SK-N-SH (cell line): Measurements from ENCODE around the gene EPHA5. TPM values are rescaled to one million over a fixed set of nuclear protein-coding genes. Genes with fewer than 3 reads are reported as not detected.

ENCODE experiments used
- CTCF ChIA-PET: fragments of 300-600, 350-600 bp; formaldehyde crosslinking; extraction: SDS; loops from one replicate; lab custom pipeline; 2021; lab: Yijun Ruan, JAX
- POLR2A ChIA-PET: fragments of 350-600 bp; sonication (Branson Sonifier 250); formaldehyde crosslinking; extraction: SDS; loops from one replicate; lab custom pipeline; 2020; ENCODE audit warnings: antibody characterized with exemption, inconsistent platforms; lab: Yijun Ruan, JAX
- DNase-seq: peaks from one replicate; pipeline ENCODE4 v3.0.0; 2012
- H2AFZ ChIP-seq: fragments of 200-600 bp; sonication (generic); 2 replicates; pipeline ENCODE4 v1.8.1; 2016; ENCODE audit warnings: antibody characterized with exemption, mild to moderate bottlenecking, low read depth
- H3F3A ChIP-seq: fragments of 200-600 bp; sonication (generic); replicated peaks from 2 replicates; pipeline ENCODE3; 2016; ENCODE audit warnings: antibody characterized with exemption, mild to moderate bottlenecking; ENCODE audit not compliant: insufficient read depth
- H3K27ac ChIP-seq, 2 experiments: fragments of 200-500 bp in 1 of 2; fragments of 200-600 bp in 1 of 2; sonication (Bioruptor generic) in 1 of 2; sonication (generic), shearing (Covaris generic) in 1 of 2; 2 replicates each; pipeline versions ENCODE4 v1.5.1 to v1.6.1; 2014 to 2016; ENCODE audit warnings: low read depth in 2 of 2, inconsistent platforms in 1 of 2, low read length in 1 of 2, mild to moderate bottlenecking in 1 of 2, mixed read lengths in 1 of 2
- H3K27me3 ChIP-seq: fragments of 200-600 bp; sonication (generic), shearing (Covaris generic); 2 replicates; pipeline ENCODE4 v1.6.1; 2016; ENCODE audit warnings: mixed run types; ENCODE audit not compliant: insufficient read depth
- H3K36me3 ChIP-seq, 2 experiments: fragments of 200-500 bp in 1 of 2; fragments of 200-600 bp in 1 of 2; sonication (Bioruptor generic) in 1 of 2; sonication (generic) in 1 of 2; replicated peaks in 1 of 2; 2 replicates each; pipeline versions ENCODE3 to v1.5.1; 2014 to 2016; ENCODE audit warnings: low read length in 1 of 2, mild to moderate bottlenecking in 1 of 2; ENCODE audit not compliant: insufficient read depth in 2 of 2, control insufficient read depth in 1 of 2
- H3K4me1 ChIP-seq, 2 experiments: fragments of 200-500 bp in 1 of 2; fragments of 200-600 bp in 1 of 2; sonication (Bioruptor generic) in 1 of 2; sonication (generic), shearing (Covaris generic) in 1 of 2; 2 replicates each; pipeline versions ENCODE4 v1.5.1 to v1.6.1; 2014 to 2016; ENCODE audit warnings: low read depth in 1 of 2, low read length in 1 of 2, mixed run types in 1 of 2; ENCODE audit not compliant: insufficient read depth in 2 of 2, control insufficient read depth in 1 of 2
- H3K4me2 ChIP-seq: fragments of 200-600 bp; sonication (generic), shearing (Covaris generic); 2 replicates; pipeline ENCODE4 v1.6.1; 2017; ENCODE audit warnings: mixed run types
- H3K4me3 ChIP-seq, 2 experiments: fragments of 200-500 bp in 1 of 2; fragments of 200-600 bp in 1 of 2; sonication (Bioruptor generic) in 1 of 2; sonication (generic), shearing (Covaris generic) in 1 of 2; 2 replicates each; pipeline versions ENCODE4 v1.5.1 to v1.8.1; 2014 to 2016; ENCODE audit warnings: low read depth in 2 of 2, inconsistent platforms in 1 of 2, low read length in 1 of 2, mild to moderate bottlenecking in 1 of 2, mixed read lengths in 1 of 2, moderate library complexity in 1 of 2
- H3K79me2 ChIP-seq: fragments of 200-600 bp; sonication (generic); 2 replicates; pipeline ENCODE4 v1.8.1; 2017; ENCODE audit warnings: mild to moderate bottlenecking; ENCODE audit not compliant: insufficient read depth
- H3K9ac ChIP-seq: fragments of 200-600 bp; sonication (generic); 2 replicates; pipeline ENCODE4 v1.6.1; 2017; ENCODE audit warnings: mixed run types
- H3K9me2 ChIP-seq: fragments of 200-600 bp; sonication (generic); 2 replicates; pipeline ENCODE4 v1.6.1; 2017; ENCODE audit warnings: mixed run types
- H3K9me3 ChIP-seq: fragments of 200-600 bp; sonication (generic); 2 replicates; pipeline ENCODE4 v1.6.1; 2017; ENCODE audit warnings: mixed run types, mild to moderate bottlenecking, moderate library complexity
- H4K20me1 ChIP-seq: fragments of 200-600 bp; sonication (generic); 2 replicates; pipeline ENCODE4 v1.6.1; 2017; ENCODE audit warnings: mild to moderate bottlenecking, mixed run types; ENCODE audit not compliant: insufficient read depth
- CHD2 ChIP-seq: fragments of 150-350 bp; IDR thresholded peaks from 2 replicates; pipeline ENCODE4 v1.6.1; 2018; ENCODE audit warnings: low read length; ENCODE audit not compliant: partially characterized antibody
- ELF1 ChIP-seq: IDR thresholded peaks from 2 replicates; pipeline ENCODE4 v1.4.0; 2012
- EP300 ChIP-seq, 2 experiments: IDR thresholded peaks; 2 replicates each; pipeline versions ENCODE4 v1.4.0 to v1.6.1; 2012; ENCODE audit warnings: borderline replicate concordance in 1 of 2, low read depth in 1 of 2, low read length in 1 of 2
- EZH2phosphoT487 ChIP-seq: fragments of 200-600 bp; sonication (generic); IDR thresholded peaks from 2 replicates; pipeline ENCODE4 v1.6.1; 2017; ENCODE audit warnings: low read depth, mixed run types, mild to moderate bottlenecking, antibody characterized with exemption, moderate library complexity, borderline replicate concordance
- FOSL2 ChIP-seq: IDR thresholded peaks from 2 replicates; pipeline ENCODE4 v1.4.0; 2012; ENCODE audit warnings: low read depth, mild to moderate bottlenecking, moderate library complexity, borderline replicate concordance
- GABPA ChIP-seq: IDR thresholded peaks from 2 replicates; pipeline ENCODE4 v1.4.0; 2012; ENCODE audit warnings: low read depth, mild to moderate bottlenecking
- GATA2 ChIP-seq: sonication (generic); formaldehyde crosslinking; IDR thresholded peaks from 2 replicates; pipeline ENCODE4 v1.5.0; 2020; ENCODE audit warnings: mild to moderate bottlenecking, missing genetic modification reagents
- JUND ChIP-seq: IDR thresholded peaks from 2 replicates; pipeline ENCODE4 v1.4.0; 2012
- MEF2A ChIP-seq: IDR thresholded peaks from 2 replicates; pipeline ENCODE4 v1.4.0; 2012; ENCODE audit warnings: low read depth, borderline replicate concordance
- MXI1 ChIP-seq: IDR thresholded peaks from 2 replicates; pipeline ENCODE4 v1.6.1; 2012; ENCODE audit warnings: mild to moderate bottlenecking, low read depth, low read length, improper control_type of control experiment
- NFIC ChIP-seq: IDR thresholded peaks from 2 replicates; pipeline ENCODE4 v1.4.0; 2012; ENCODE audit warnings: borderline replicate concordance
- POLR2AphosphoS5 ChIP-seq: IDR thresholded peaks from 2 replicates; pipeline ENCODE4 v1.6.1; 2012; ENCODE audit warnings: low read depth, low read length
- RCOR1 ChIP-seq: fragments of 150-350 bp; IDR thresholded peaks from 2 replicates; pipeline ENCODE4 v1.6.1; 2017; ENCODE audit warnings: antibody characterized with exemption, low read length
- RFX5 ChIP-seq: IDR thresholded peaks from 2 replicates; pipeline ENCODE4 v1.6.1; 2012; ENCODE audit warnings: mild to moderate bottlenecking, improper control_type of control experiment, low read length
- SIN3A ChIP-seq: IDR thresholded peaks from 2 replicates; pipeline ENCODE4 v1.6.1; 2012; ENCODE audit warnings: low read depth, mild to moderate bottlenecking, low read length, moderate library complexity, borderline replicate concordance
- TAF1 ChIP-seq: IDR thresholded peaks from 2 replicates; pipeline ENCODE4 v1.6.1; 2012; ENCODE audit warnings: low read depth, mild to moderate bottlenecking, low read length, moderate library complexity, borderline replicate concordance
- TCF12 ChIP-seq: IDR thresholded peaks from 2 replicates; pipeline ENCODE4 v1.4.0; 2012
- YY1 ChIP-seq: IDR thresholded peaks from 2 replicates; pipeline ENCODE4 v1.4.0; 2012; ENCODE audit warnings: low read depth, mild to moderate bottlenecking
- WGBS: methylation state at CpG from one replicate; pipeline ENCODE4 v1.1.6; 2017; ENCODE audit warnings: low lambda C conversion rate; 5-methylcytosine and 5-hydroxymethylcytosine counted together
- polyA plus RNA-seq, 3 experiments: library from polyadenylated mRNA; depleted of rRNA; stranded (reverse); fragments of >200 nt; gene quantifications; 2 replicates each; pipeline ENCODE4 v1.2.3, GENCODE V29; 2012
- TF ChIP-seq, protein P1 (sequence below): fragments of 150-350 bp; IDR thresholded peaks from 2 replicates; pipeline ENCODE4 v1.6.1; 2017; ENCODE audit warnings: antibody characterized with exemption, low read length, low read depth, borderline replicate concordance
- TF ChIP-seq, protein P2 (sequence below): fragments of 150-350 bp; IDR thresholded peaks from 2 replicates; pipeline ENCODE4 v1.6.1; 2016; ENCODE audit warnings: mild to moderate bottlenecking, low read depth, low read length
- TF ChIP-seq, protein P3 (sequence below): IDR thresholded peaks from 2 replicates; pipeline ENCODE4 v1.4.0; 2012; ENCODE audit warnings: low read depth, borderline replicate concordance

The EPHA5 gene
- polyA plus RNA-seq, 1 of the 3 experiments (the other 2 are of a cell fraction), result not detected

DNA sequence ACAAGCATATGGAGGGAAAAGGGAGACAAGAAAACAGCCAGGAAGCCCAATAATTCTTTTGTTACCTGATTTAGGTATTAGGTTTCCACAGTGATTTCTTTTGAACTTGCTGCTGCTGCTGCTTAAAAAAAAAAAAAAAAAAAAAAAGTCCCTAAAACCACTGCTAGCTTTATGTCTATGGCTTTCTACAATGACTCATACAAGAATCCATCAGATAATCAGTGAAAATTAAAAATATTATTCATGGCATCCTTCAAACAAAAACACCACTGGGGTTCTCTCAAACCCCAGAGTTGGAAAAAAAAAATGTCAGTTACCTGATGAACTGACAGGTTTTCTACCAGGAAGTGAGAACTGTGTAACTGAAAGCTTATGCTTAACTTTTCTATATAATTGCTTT, 14.3 kb downstream of the EPHA5 start:
- H3K4me3 ChIP-seq, result no peak overlapping the region
- no peaks in the 10 kb centered on the region for H3F3A ChIP-seq
- TF ChIP-seq EP300 (IDR thresholded peaks at IDR 0.05; ENCODE audit: borderline replicate concordance in 1 of 2, low read depth in 1 of 2, low read length in 1 of 2) (no peak), SIN3A (no peak), GABPA (no peak), TAF1 (no peak), RCOR1 (no peak), YY1 (no peak), FOSL2 (no peak), ELF1 (no peak), CHD2 (no peak), GATA2 (CRISPR knock-in tag) (no peak)
- TF ChIP-seq, protein P1, sequence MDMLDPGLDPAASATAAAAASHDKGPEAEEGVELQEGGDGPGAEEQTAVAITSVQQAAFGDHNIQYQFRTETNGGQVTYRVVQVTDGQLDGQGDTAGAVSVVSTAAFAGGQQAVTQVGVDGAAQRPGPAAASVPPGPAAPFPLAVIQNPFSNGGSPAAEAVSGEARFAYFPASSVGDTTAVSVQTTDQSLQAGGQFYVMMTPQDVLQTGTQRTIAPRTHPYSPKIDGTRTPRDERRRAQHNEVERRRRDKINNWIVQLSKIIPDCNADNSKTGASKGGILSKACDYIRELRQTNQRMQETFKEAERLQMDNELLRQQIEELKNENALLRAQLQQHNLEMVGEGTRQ, result no peak
- TF ChIP-seq, protein P2, sequence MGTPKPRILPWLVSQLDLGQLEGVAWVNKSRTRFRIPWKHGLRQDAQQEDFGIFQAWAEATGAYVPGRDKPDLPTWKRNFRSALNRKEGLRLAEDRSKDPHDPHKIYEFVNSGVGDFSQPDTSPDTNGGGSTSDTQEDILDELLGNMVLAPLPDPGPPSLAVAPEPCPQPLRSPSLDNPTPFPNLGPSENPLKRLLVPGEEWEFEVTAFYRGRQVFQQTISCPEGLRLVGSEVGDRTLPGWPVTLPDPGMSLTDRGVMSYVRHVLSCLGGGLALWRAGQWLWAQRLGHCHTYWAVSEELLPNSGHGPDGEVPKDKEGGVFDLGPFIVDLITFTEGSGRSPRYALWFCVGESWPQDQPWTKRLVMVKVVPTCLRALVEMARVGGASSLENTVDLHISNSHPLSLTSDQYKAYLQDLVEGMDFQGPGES, result no peak
- H3K9me3 ChIP-seq, result no peaks in the 10 kb centered on the region
- no peak overlapping the region for H3K27ac ChIP-seq
- H2AFZ ChIP-seq, result no peak overlapping the region
- no peaks in the 10 kb centered on the region for H3K79me2 ChIP-seq
- no peaks in the 10 kb centered on the region for H3K9me2 ChIP-seq
- no peaks in the 10 kb centered on the region for H3K27me3 ChIP-seq
- H3K36me3 ChIP-seq, result no peaks in the 10 kb centered on the region
- no peaks in the 10 kb centered on the region for H3K4me1 ChIP-seq
- H3K9ac ChIP-seq, result no peak overlapping the region
- no peak for DNase-seq
- no peaks in the 10 kb centered on the region for H4K20me1 ChIP-seq
- H3K4me2 ChIP-seq, result no peak overlapping the region
- ChIA-PET POLR2A (no interaction called here), CTCF (interaction anchor here (0.6 kb wide), 1 partner anchor 1032 kb away, joined by 3 read pairs; no protein-coding TSS in a partner anchor)

DNA sequence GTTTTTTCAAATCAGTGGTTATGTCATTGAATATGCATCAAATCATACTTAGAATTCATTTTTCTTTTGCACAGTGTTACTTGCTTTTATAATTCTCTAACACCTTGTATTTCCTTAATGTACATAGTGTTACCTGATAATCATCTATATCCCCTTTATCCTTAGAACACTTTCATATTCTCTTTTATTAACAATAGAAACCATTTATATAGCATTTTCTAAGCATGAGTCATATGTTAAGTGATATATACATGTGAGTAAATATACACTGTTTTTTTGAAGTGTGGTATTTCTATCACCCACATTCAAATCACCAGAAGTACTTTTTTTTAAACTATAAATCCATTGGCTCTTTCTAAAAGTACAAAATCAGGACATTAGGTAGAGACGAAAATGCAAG, 15.3 kb downstream of the EPHA5 start:
- Histone ChIP-seq H3K79me2 (no peaks in the 10 kb centered on the region), H3K9me2 (no peaks in the 10 kb centered on the region), H3K4me3 (no peak overlapping the region), H3K36me3 (no peaks in the 10 kb centered on the region), H3K27ac (no peak overlapping the region), H3F3A (no peaks in the 10 kb centered on the region), H3K9ac (no peak overlapping the region), H3K4me1 (no peaks in the 10 kb centered on the region), H4K20me1 (no peaks in the 10 kb centered on the region), H3K27me3 (no peaks in the 10 kb centered on the region), H2AFZ (no peak overlapping the region), H3K4me2 (no peak overlapping the region), H3K9me3 (no peaks in the 10 kb centered on the region)
- WGBS, result 4% methylated on average over 1 of the region's 1 CpG
- DNase-seq, result no peak
- CTCF ChIA-PET, result no interaction called here
- POLR2A ChIA-PET, result no interaction called here
- TF ChIP-seq GATA2 (CRISPR knock-in tag) (no peak), EZH2phosphoT487 (no peak), EP300 (IDR thresholded peaks at IDR 0.05; ENCODE audit: borderline replicate concordance in 1 of 2, low read depth in 1 of 2, low read length in 1 of 2) (no peak), RCOR1 (no peak), NFIC (no peak), FOSL2 (no peak), MEF2A (no peak), SIN3A (no peak), MXI1 (no peak), TCF12 (no peak), RFX5 (no peak), JUND (no peak), POLR2AphosphoS5 (no peak), ELF1 (no peak), TAF1 (no peak)
- TF ChIP-seq, protein P2, result no peak
- TF ChIP-seq, protein P3, sequence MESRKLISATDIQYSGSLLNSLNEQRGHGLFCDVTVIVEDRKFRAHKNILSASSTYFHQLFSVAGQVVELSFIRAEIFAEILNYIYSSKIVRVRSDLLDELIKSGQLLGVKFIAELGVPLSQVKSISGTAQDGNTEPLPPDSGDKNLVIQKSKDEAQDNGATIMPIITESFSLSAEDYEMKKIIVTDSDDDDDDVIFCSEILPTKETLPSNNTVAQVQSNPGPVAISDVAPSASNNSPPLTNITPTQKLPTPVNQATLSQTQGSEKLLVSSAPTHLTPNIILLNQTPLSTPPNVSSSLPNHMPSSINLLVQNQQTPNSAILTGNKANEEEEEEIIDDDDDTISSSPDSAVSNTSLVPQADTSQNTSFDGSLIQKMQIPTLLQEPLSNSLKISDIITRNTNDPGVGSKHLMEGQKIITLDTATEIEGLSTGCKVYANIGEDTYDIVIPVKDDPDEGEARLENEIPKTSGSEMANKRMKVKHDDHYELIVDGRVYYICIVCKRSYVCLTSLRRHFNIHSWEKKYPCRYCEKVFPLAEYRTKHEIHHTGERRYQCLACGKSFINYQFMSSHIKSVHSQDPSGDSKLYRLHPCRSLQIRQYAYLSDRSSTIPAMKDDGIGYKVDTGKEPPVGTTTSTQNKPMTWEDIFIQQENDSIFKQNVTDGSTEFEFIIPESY, result no peak
- TF ChIP-seq, protein P1, result no peak
